ENCODE results near the gene SPNS1. TPM values are rescaled to one million over a fixed set of nuclear protein-coding genes. Genes with fewer than 3 reads are reported as not detected.

The SPNS1 gene
- total RNA-seq, 1 experiment from 2014 or later: 61.3 TPM

- H3K4me3 Mint-ChIP-seq (ENCODE audit: unreplicated experiment): no peak overlapping the region
- H3K36me3 ChIP-seq (ENCODE audit: control insufficient read depth, insufficient read depth, low read length): no peaks in the 10 kb centered on the region
- H3K4me1 ChIP-seq: no peaks in the 10 kb centered on the region
- no peak for DNase-seq
- intact Hi-C loops (cut with micrococcal nuclease; ENCODE audit: unreplicated experiment): no loop called here
- H3K4me1 Mint-ChIP-seq (ENCODE audit: low read depth, unreplicated experiment): no peaks in the 10 kb centered on the region
- no peak overlapping the region for H3K27ac Mint-ChIP-seq (ENCODE audit: unreplicated experiment)
- H3K9me3 Mint-ChIP-seq (ENCODE audit: unreplicated experiment): no peaks in the 10 kb centered on the region
- POLR2A ChIA-PET: no interaction called here
- no TSS peak for BruUV-seq (replicated peaks)
- H3K27me3 Mint-ChIP-seq (ENCODE audit: insufficient read depth, unreplicated experiment): peaks cover 2% of the 10 kb centered on the region
- CTCF ChIA-PET: no interaction called here
- no peaks in the 10 kb centered on the region for H3K27me3 ChIP-seq (replicated peaks; ENCODE audit: control insufficient read depth, insufficient read depth, low read length)
- TF ChIP-seq CTCF (IDR thresholded peaks at IDR 0.05; ENCODE audit: insufficient read depth in 1 of 2, low read depth in 1 of 2, low read length in 1 of 2, severe bottlenecking in 1 of 2, unreplicated experiment in 1 of 2): no peak
- H3K4me3 ChIP-seq (ENCODE audit: low read depth, low read length): no peak overlapping the region
- no peaks in the 10 kb centered on the region for H3K36me3 Mint-ChIP-seq (ENCODE audit: insufficient read depth, unreplicated experiment)
- H3K9me3 ChIP-seq: no peaks in the 10 kb centered on the region
These were observed 50.6 kb downstream of the SPNS1 start for GRCh38 chr16:29025218-29025617.

- no peak overlapping the region for H3K4me3 ChIP-seq (ENCODE audit: low read depth, low read length)
- H3K9me3 Mint-ChIP-seq (ENCODE audit: unreplicated experiment): no peaks in the 10 kb centered on the region
- H3K4me1 ChIP-seq: no peaks in the 10 kb centered on the region
- H3K27me3 ChIP-seq (replicated peaks; ENCODE audit: control insufficient read depth, insufficient read depth, low read length): no peaks in the 10 kb centered on the region
- no peaks in the 10 kb centered on the region for H3K36me3 Mint-ChIP-seq (ENCODE audit: insufficient read depth, unreplicated experiment)
- H3K4me1 Mint-ChIP-seq (ENCODE audit: low read depth, unreplicated experiment): no peaks in the 10 kb centered on the region
- no peak overlapping the region for H3K27ac Mint-ChIP-seq (ENCODE audit: unreplicated experiment)
- no peak for DNase-seq
- no peak for TF ChIP-seq CTCF (IDR thresholded peaks at IDR 0.05; ENCODE audit: insufficient read depth in 1 of 2, low read depth in 1 of 2, low read length in 1 of 2, severe bottlenecking in 1 of 2, unreplicated experiment in 1 of 2)
- no peak overlapping the region for H3K4me3 Mint-ChIP-seq (ENCODE audit: unreplicated experiment)
- intact Hi-C loops (cut with micrococcal nuclease; ENCODE audit: unreplicated experiment): no loop called here
- no peaks in the 10 kb centered on the region for H3K9me3 ChIP-seq
- H3K27me3 Mint-ChIP-seq (ENCODE audit: insufficient read depth, unreplicated experiment): peaks cover 2% of the 10 kb centered on the region
- CTCF ChIA-PET: no interaction called here
- H3K36me3 ChIP-seq (ENCODE audit: control insufficient read depth, insufficient read depth, low read length): no peaks in the 10 kb centered on the region
- no TSS peak for BruUV-seq (replicated peaks)
- POLR2A ChIA-PET: no interaction called here
These were observed 51.2 kb downstream of the SPNS1 start for GRCh38 chr16:29025735-29026134.

GRCh38 chr16:29028457-29029167 is 54.0 kb downstream of the SPNS1 start:
- BruUV-seq (replicated peaks): no TSS peak
- Histone ChIP-seq H3K4me1 (no peaks in the 10 kb centered on the region), H3K36me3 (ENCODE audit: control insufficient read depth, insufficient read depth, low read length) (no peaks in the 10 kb centered on the region), H3K27me3 (replicated peaks; ENCODE audit: control insufficient read depth, insufficient read depth, low read length) (no peaks in the 10 kb centered on the region), H3K9me3 (no peaks in the 10 kb centered on the region), H3K4me3 (ENCODE audit: low read depth, low read length) (no peak overlapping the region)
- CTCF ChIA-PET: no interaction called here
- Mint-ChIP-seq H3K4me3 (ENCODE audit: unreplicated experiment) (no peak overlapping the region), H3K36me3 (ENCODE audit: insufficient read depth, unreplicated experiment) (no peaks in the 10 kb centered on the region), H3K27ac (ENCODE audit: unreplicated experiment) (no peak overlapping the region), H3K4me1 (ENCODE audit: low read depth, unreplicated experiment) (no peaks in the 10 kb centered on the region), H3K9me3 (ENCODE audit: unreplicated experiment) (no peaks in the 10 kb centered on the region), H3K27me3 (ENCODE audit: insufficient read depth, unreplicated experiment) (peaks cover 2% of the 10 kb centered on the region)
- intact Hi-C loops (cut with micrococcal nuclease; ENCODE audit: unreplicated experiment): no loop called here
- TF ChIP-seq CTCF (IDR thresholded peaks at IDR 0.05; ENCODE audit: insufficient read depth in 1 of 2, low read depth in 1 of 2, low read length in 1 of 2, severe bottlenecking in 1 of 2, unreplicated experiment in 1 of 2): no peak
- POLR2A ChIA-PET: no interaction called here
- no peak for DNase-seq

All from Caco-2 (cell line).